HTR-8/SVneo (cell line): ENCODE data around the gene TRPM1.
A peak's percentile ranks its signal among the peaks of the same experiment; 100 is the strongest.

Source experiments
- DNase-seq: peaks from one replicate; pipeline ENCODE4 v3.0.0; 2011; ENCODE audit warnings: low spot score, mixed read lengths; ENCODE audit not compliant: insufficient read length
- FAIRE-seq: peaks from 2 replicates; lab custom pipeline; 2011; peaks lifted over from hg19 to GRCh38; lab: Jason Lieb, UNC

The TRPM1 gene

GRCh38 chr15:31086344-31086743, 15.2 kb downstream of the TRPM1 start:
- DNase-seq = no peak
- FAIRE-seq = no peak

GRCh38 chr15:31085359-31085758, 16.2 kb downstream of the TRPM1 start:
- no peak for DNase-seq
- no peak for FAIRE-seq

- DNase-seq (no peak), FAIRE-seq (no peak)
These were observed 17.3 kb downstream of the TRPM1 start for GRCh38 chr15:31084176-31084575.

- FAIRE-seq (no peak), DNase-seq (no peak)
These were observed 18.1 kb downstream of the TRPM1 start for GRCh38 chr15:31083370-31083780.

- no peak for FAIRE-seq
- DNase-seq = no peak
These were observed 18.7 kb downstream of the TRPM1 start for GRCh38 chr15:31082771-31083369.

- DNase-seq = no peak
- FAIRE-seq = no peak
These were observed 19.8 kb downstream of the TRPM1 start for GRCh38 chr15:31081588-31082250.

GRCh38 chr15:31081056-31081455, 20.5 kb downstream of the TRPM1 start:
- no peak for FAIRE-seq
- no peak for DNase-seq

- FAIRE-seq (no peak), DNase-seq (peak; percentile 22)
These were observed 20.9 kb downstream of the TRPM1 start for GRCh38 chr15:31080591-31081014.

GRCh38 chr15:31079519-31079918, 22.0 kb downstream of the TRPM1 start:
- DNase-seq (no peak), FAIRE-seq (peak; percentile 26)

- DNase-seq (no peak), FAIRE-seq (no peak)
These were observed 23.1 kb downstream of the TRPM1 start for GRCh38 chr15:31078471-31078870.

GRCh38 chr15:31077941-31078340, 23.6 kb downstream of the TRPM1 start:
- no peak for FAIRE-seq
- no peak for DNase-seq

GRCh38 chr15:31077181-31077580, 24.3 kb downstream of the TRPM1 start:
- FAIRE-seq (no peak), DNase-seq (no peak)

GRCh38 chr15:31074321-31074720, 27.2 kb downstream of the TRPM1 start:
- DNase-seq (no peak), FAIRE-seq (no peak)

- FAIRE-seq = no peak
- no peak for DNase-seq
These were observed 30.7 kb downstream of the TRPM1 start for GRCh38 chr15:31070867-31071266.

GRCh38 chr15:31069360-31070000, 32.0 kb downstream of the TRPM1 start:
- FAIRE-seq = no peak
- no peak for DNase-seq

GRCh38 chr15:31067890-31068603, 33.5 kb downstream of the TRPM1 start:
- no peak for DNase-seq

GRCh38 chr15:31065824-31066223, 35.7 kb downstream of the TRPM1 start:
- no peak for FAIRE-seq

More at GRCh38 chr15:31067890-31068603, 33.5 kb downstream of the TRPM1 start:
- FAIRE-seq = no peak

GRCh38 chr15:31062911-31063310, 38.6 kb downstream of the TRPM1 start:
- FAIRE-seq = no peak
- DNase-seq = no peak

More at GRCh38 chr15:31065824-31066223, 35.7 kb downstream of the TRPM1 start:
- no peak for DNase-seq

GRCh38 chr15:31062310-31062847, 39.1 kb downstream of the TRPM1 start:
- DNase-seq = no peak
- no peak for FAIRE-seq

- DNase-seq = no peak
These were observed 40.9 kb downstream of the TRPM1 start for GRCh38 chr15:31060429-31061140.

More at GRCh38 chr15:31060429-31061140, 40.9 kb downstream of the TRPM1 start:
- FAIRE-seq = no peak
